ENCODE data around the gene TNN.
"Not testable (repeated sequence)": the region's sequence is repeated elsewhere in the genome, so short reads cannot be mapped to it uniquely, and the experiment has no call there.

TNN gene

DNA sequence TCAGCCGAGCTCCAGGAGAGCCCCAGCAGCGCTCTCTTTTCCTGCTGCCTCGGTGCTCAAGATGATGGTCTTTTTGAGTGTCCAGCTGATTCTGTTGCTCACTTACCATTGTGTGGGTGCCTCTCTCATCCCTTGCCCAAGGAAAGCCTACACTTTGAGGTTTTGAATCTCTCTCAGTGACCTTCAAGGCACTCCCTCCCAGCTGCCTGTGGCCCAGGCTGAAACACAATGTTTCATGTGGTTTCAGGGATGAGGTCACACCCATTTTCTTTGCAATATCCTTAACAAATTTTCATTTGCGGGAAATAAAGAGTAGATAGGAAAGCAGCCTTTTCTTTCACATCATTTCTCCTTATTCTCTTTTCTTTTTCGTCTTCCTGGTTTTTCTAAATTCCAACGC, 31.8 kb upstream of the TNN start:
- no peak for DNase-seq (ENCODE audit: low read depth)
- TF ChIP-seq, protein P1, sequence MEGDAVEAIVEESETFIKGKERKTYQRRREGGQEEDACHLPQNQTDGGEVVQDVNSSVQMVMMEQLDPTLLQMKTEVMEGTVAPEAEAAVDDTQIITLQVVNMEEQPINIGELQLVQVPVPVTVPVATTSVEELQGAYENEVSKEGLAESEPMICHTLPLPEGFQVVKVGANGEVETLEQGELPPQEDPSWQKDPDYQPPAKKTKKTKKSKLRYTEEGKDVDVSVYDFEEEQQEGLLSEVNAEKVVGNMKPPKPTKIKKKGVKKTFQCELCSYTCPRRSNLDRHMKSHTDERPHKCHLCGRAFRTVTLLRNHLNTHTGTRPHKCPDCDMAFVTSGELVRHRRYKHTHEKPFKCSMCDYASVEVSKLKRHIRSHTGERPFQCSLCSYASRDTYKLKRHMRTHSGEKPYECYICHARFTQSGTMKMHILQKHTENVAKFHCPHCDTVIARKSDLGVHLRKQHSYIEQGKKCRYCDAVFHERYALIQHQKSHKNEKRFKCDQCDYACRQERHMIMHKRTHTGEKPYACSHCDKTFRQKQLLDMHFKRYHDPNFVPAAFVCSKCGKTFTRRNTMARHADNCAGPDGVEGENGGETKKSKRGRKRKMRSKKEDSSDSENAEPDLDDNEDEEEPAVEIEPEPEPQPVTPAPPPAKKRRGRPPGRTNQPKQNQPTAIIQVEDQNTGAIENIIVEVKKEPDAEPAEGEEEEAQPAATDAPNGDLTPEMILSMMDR (IDR thresholded peaks at IDR 0.05; ENCODE audit: insufficient read depth, low read depth, low read length, missing control alignments): no peak
- H3K4me3 ChIP-seq (ENCODE audit: low read depth, low read length): no peak overlapping the region

DNA sequence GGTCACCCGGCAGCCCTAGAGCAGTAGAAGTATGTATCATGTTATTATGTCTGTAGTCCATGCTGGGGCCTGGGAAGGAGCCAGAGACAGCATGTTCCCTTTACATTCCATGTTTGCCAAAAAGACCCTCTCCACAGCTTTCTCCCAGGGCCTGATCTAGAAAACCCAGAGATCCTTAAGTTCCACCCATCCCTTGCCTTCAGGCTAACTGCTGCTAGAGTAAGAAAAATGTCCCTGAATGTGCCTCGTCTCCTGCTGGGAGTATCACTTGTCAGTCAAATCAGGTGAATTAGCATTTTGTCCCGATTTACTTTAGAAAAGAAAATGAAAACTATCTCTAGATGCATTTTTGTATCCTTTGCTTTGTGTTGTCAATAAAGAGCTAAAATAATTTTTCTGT, 31.2 kb upstream of the TNN start:
- DNase-seq (ENCODE audit: low read depth): no peak
- TF ChIP-seq, protein P1 (IDR thresholded peaks at IDR 0.05; ENCODE audit: insufficient read depth, low read depth, low read length, missing control alignments): no peak
- H3K4me3 ChIP-seq (ENCODE audit: low read depth, low read length): no peak overlapping the region

DNA sequence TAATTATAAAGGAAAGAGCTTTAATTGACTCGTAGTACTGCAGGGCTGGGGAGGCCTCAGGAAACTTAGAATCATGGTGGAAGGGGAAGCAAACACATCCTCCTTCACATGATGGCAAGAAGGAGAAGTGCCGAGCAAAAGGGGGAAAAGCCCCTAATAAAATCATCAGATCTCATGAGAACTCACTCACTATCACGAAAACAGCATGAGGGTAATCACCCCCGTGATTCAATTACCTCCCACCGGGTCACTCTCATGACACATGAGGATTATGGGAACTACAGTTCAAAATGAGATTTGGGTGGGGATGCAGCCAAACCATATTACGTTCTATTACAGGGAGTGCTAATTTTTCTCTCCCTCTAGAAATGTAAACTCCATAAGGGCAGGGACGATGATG, 30.2 kb upstream of the TNN start:
- no peak overlapping the region for H3K4me3 ChIP-seq (ENCODE audit: low read depth, low read length)
- DNase-seq (ENCODE audit: low read depth): no peak
- TF ChIP-seq, protein P1 (IDR thresholded peaks at IDR 0.05; ENCODE audit: insufficient read depth, low read depth, low read length, missing control alignments): no peak

DNA sequence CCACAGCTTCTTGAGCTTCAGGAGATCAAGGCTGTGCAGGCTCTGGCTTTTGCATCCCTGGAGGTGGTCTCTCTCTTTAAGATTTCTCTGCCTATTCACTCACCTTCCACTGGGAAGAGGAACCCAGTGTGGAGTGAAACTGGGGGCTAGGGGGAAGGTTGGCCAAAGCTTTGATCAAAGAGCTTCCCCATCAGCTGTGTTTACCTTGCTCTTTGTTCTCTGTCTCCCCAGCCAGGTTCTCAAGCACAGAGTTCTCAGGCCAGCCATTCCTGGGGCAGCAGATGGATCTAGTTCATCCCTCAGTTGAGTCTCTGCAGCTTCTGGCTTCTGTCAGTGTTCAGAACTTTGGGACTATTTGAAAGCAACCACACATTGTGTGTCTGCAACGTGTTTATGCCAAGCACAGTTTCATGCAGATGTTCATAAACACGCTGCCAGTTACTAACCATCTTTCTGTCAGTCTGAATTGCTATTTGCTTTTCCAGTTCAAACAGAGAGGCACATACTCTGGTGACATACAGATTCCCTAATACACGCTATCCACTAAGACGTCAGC, 27.2 kb upstream of the TNN start:
- TF ChIP-seq, protein P1 (IDR thresholded peaks at IDR 0.05; ENCODE audit: insufficient read depth, low read depth, low read length, missing control alignments): no peak
- DNase-seq (ENCODE audit: low read depth): no peak
- H3K4me3 ChIP-seq (ENCODE audit: low read depth, low read length): no peak overlapping the region

DNA sequence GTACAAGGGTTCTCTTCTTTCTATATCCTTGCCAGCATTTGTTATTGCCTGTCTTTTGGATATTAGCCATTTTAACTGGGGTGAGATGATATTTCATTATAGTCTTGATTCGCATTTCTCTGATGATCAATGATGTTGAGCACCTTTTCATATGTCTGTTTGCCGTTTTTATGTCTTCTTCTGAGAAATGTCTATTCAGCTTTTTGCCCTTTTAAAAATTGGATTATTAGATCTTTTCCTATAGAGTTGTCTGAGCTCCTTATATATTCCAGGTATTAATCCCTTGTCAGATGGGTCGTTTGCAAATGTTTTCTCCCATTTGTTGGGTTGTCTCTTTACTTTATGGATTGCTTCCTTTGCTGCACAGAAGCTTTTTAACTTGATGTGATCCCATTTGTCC, 25.0 kb upstream of the TNN start:
- TF ChIP-seq, protein P1 (IDR thresholded peaks at IDR 0.05; ENCODE audit: insufficient read depth, low read depth, low read length, missing control alignments): no peak
- no peak for DNase-seq (ENCODE audit: low read depth)
- no peak overlapping the region for H3K4me3 ChIP-seq (ENCODE audit: low read depth, low read length)

DNA sequence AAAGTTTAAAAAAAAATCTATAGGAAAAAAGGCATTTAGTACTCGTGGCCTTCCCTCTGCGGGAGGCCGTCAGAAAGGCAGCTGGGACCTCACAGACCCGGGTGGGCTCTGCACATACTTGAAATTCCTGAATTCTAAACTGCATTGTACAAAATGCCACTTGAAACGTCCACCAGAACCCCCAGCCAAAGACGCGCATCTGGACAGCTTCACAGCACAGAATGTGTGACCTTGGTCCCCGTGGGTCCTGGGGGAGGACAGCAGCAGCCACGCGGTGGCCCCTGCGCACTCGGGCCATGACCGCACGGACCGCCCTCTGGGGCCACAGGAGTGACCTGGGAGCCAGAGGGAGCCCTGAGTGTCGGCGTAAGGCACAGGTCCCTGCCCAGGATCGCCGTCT, 23.8 kb upstream of the TNN start:
- DNase-seq (ENCODE audit: low read depth): no peak
- H3K4me3 ChIP-seq (ENCODE audit: low read depth, low read length): no peak overlapping the region
- TF ChIP-seq, protein P1 (IDR thresholded peaks at IDR 0.05; ENCODE audit: insufficient read depth, low read depth, low read length, missing control alignments): no peak

DNA sequence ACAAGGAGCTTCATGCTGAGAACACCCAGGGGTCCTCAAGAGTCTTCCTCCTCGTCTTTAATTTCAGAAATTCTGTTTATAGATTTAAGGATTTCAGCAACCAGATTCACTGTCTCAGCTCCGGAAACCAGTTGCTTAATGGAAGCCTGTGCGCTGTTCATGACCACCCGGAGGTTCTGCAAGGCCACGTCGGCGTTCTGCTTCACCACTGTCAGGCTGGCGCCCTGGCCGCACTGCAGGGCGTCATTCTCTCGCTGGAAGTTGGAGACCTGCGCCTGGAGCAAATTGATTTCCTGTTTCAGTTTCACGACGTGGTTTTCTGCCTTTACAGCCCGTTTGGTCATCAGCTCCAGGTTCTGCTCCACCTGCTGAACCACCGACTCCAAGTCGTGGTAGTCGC, 23.0 kb upstream of the TNN start:
- DNase-seq (ENCODE audit: low read depth); H3K4me3 ChIP-seq (ENCODE audit: low read depth, low read length): not testable (repeated sequence)

All from GM12865 (cell line).